Smooth muscle cell (in vitro differentiated cells): ENCODE results near the gene ZNF69. TPM values are rescaled to one million over a fixed set of nuclear protein-coding genes. Genes with fewer than 3 reads are reported as not detected.
"Not testable (repeated sequence)": the region's sequence is repeated elsewhere in the genome, so short reads cannot be mapped to it uniquely, and the experiment has no call there.

ENCODE experiments used
- DNase-seq: peaks from one replicate; lab custom pipeline; 2025; ENCODE audit not compliant: unreplicated experiment; lab: John Stamatoyannopoulos, UW
- H2AFZ ChIP-seq: fragments of 200-600 bp; sonication (generic); 2 replicates; pipeline ENCODE4 v1.6.0; 2016; ENCODE audit warnings: antibody characterized with exemption, low read depth, mild to moderate bottlenecking
- H3F3A ChIP-seq: fragments of 200-600 bp; sonication (generic); 2 replicates; pipeline ENCODE4 v1.6.0; 2017; ENCODE audit warnings: antibody characterized with exemption, low read depth
- H3K27ac ChIP-seq: fragments of 200-600 bp; sonication (generic); 2 replicates; pipeline ENCODE4 v1.5.1; 2016; ENCODE audit warnings: low read depth, mild to moderate bottlenecking
- H3K27me3 ChIP-seq: fragments of 200-600 bp; sonication (generic); 2 replicates; pipeline ENCODE4 v1.6.1; 2016; ENCODE audit warnings: low read depth, mild to moderate bottlenecking
- H3K36me3 ChIP-seq: fragments of 200-600 bp; sonication (generic); 2 replicates; pipeline ENCODE4 v1.5.1; 2016; ENCODE audit warnings: low read depth
- H3K4me1 ChIP-seq: fragments of 200-600 bp; sonication (generic); 2 replicates; pipeline ENCODE4 v1.5.1; 2016; ENCODE audit warnings: low read depth
- H3K4me2 ChIP-seq: fragments of 200-600 bp; sonication (generic); 2 replicates; pipeline ENCODE4 v1.6.0; 2016; ENCODE audit warnings: mild to moderate bottlenecking
- H3K4me3 ChIP-seq: fragments of 200-600 bp; sonication (generic); 2 replicates; pipeline ENCODE4 v1.5.1; 2016; ENCODE audit warnings: mild to moderate bottlenecking
- H3K79me2 ChIP-seq: fragments of 200-600 bp; sonication (generic); 2 replicates; pipeline ENCODE4 v1.6.0; 2016; ENCODE audit warnings: low read depth, mild to moderate bottlenecking
- H3K9ac ChIP-seq: fragments of 200-600 bp; sonication (generic); 2 replicates; pipeline ENCODE4 v1.6.0; 2016; ENCODE audit warnings: low read depth
- H3K9me3 ChIP-seq: fragments of 200-600 bp; sonication (generic); replicated peaks from 2 replicates; pipeline ENCODE4 v1.5.1; 2016; ENCODE audit warnings: low read depth
- H4K20me1 ChIP-seq: fragments of 200-600 bp; sonication (generic); 2 replicates; pipeline ENCODE4 v1.6.0; 2016; ENCODE audit warnings: low read depth
- CTCF ChIP-seq: fragments of 200-600 bp; sonication (generic); IDR thresholded peaks from 2 replicates; pipeline ENCODE4 v1.5.1; 2017; ENCODE audit warnings: borderline replicate concordance, mild to moderate bottlenecking, antibody characterized with exemption; ENCODE audit not compliant: insufficient read depth, poor library complexity, severe bottlenecking
- WGBS: methylation state at CpG from one replicate; pipeline ENCODE4 v1.1.7; 2016; ENCODE audit warnings: low lambda C conversion rate; 5-methylcytosine and 5-hydroxymethylcytosine counted together
- polyA plus RNA-seq: library from polyadenylated mRNA; unstranded; fragments of >200 nt; fragmentation: Nextera tagmentation; extraction: Ambion mirVana; gene quantifications from 2 replicates; pipeline ENCODE4 v1.2.1, GENCODE V29; 2016
- total RNA-seq: library from RNA; depleted of rRNA; stranded (reverse); fragments of >200 nt; gene quantifications from 2 replicates; pipeline ENCODE4 v1.2.3, GENCODE V29; 2014

The ZNF69 gene
- total and polyA plus RNA-seq, 2 experiments from 2014 or later = 4.6 to 8.8 TPM

GRCh38 chr19:11949201-11949600 is 61.6 kb downstream of the ZNF69 start:
- no peak overlapping the region for H3K4me2 ChIP-seq
- TF ChIP-seq CTCF = no peak
- H2AFZ ChIP-seq = no peak overlapping the region
- H3K9ac ChIP-seq = no peak overlapping the region
- WGBS = 97% methylated on average over 4 of the region's 4 CpGs
- no peaks in the 10 kb centered on the region for H4K20me1 ChIP-seq
- H3K4me1 ChIP-seq = no peaks in the 10 kb centered on the region
- H3K27me3 ChIP-seq = no peaks in the 10 kb centered on the region
- H3F3A ChIP-seq = peaks cover 21% of the 10 kb centered on the region
- H3K9me3 ChIP-seq = peaks cover 87% of the 10 kb centered on the region
- H3K79me2 ChIP-seq = peaks cover 2% of the 10 kb centered on the region
- DNase-seq = no peak
- no peak overlapping the region for H3K27ac ChIP-seq
- peaks cover 67% of the 10 kb centered on the region for H3K36me3 ChIP-seq
- H3K4me3 ChIP-seq = peak overlapping the region; percentile 24

GRCh38 chr19:11949614-11950080 is 62.1 kb downstream of the ZNF69 start:
- 93% methylated on average over 4 of the region's 4 CpGs for WGBS
- DNase-seq, H4K20me1 ChIP-seq, H3K27ac ChIP-seq, H3K9ac ChIP-seq, H2AFZ ChIP-seq, H3K4me2 ChIP-seq, H3K79me2 ChIP-seq, H3K4me1 ChIP-seq, H3K27me3 ChIP-seq: not testable (repeated sequence)
- peaks cover 21% of the 10 kb centered on the region for H3F3A ChIP-seq
- peaks cover 84% of the 10 kb centered on the region for H3K9me3 ChIP-seq
- H3K4me3 ChIP-seq = peak overlapping the region; percentile 24
- H3K36me3 ChIP-seq = peaks cover 67% of the 10 kb centered on the region

- Histone ChIP-seq H3K4me2 (no peak overlapping the region), H4K20me1 (no peaks in the 10 kb centered on the region), H3K79me2 (no peaks in the 10 kb centered on the region), H3K9me3 (peaks cover 78% of the 10 kb centered on the region), H3K4me1 (no peaks in the 10 kb centered on the region), H3K36me3 (peaks cover 67% of the 10 kb centered on the region), H3K27ac (no peak overlapping the region), H2AFZ (no peak overlapping the region), H3K4me3 (peak overlapping the region; percentile 24), H3K27me3 (no peaks in the 10 kb centered on the region), H3K9ac (no peak overlapping the region), H3F3A (peaks cover 21% of the 10 kb centered on the region)
- no peak for DNase-seq
- TF ChIP-seq CTCF = no peak
- WGBS = 97% methylated on average over 5 of the region's 5 CpGs
Measured at GRCh38 chr19:11950312-11950711, 62.7 kb downstream of the ZNF69 start.

Other genes starting within 250 kb of the ZNF69 start
- gene ZNF823, start 148.8 kb upstream of the ZNF69 start, total RNA-seq = 5.7 and 12.1 TPM in 2 replicates
- 0.95 and 1.0 TPM in 2 replicates for gene ZNF823, start 148.8 kb upstream of the ZNF69 start, polyA plus RNA-seq
- gene ZNF441, start 120.8 kb upstream of the ZNF69 start, total RNA-seq = 7.6 and 9.3 TPM in 2 replicates
- gene ZNF441, start 120.8 kb upstream of the ZNF69 start, polyA plus RNA-seq = 2.7 and 2.8 TPM in 2 replicates
- 3.6 and 6.1 TPM in 2 replicates for gene ZNF491, start 89.3 kb upstream of the ZNF69 start, total RNA-seq
- gene ZNF491, start 89.3 kb upstream of the ZNF69 start, polyA plus RNA-seq = 1.1 and 1.4 TPM in 2 replicates
- gene ZNF440, start 73.5 kb upstream of the ZNF69 start, total RNA-seq = 14.5 and 16.8 TPM in 2 replicates
- 3.6 and 5.0 TPM in 2 replicates for gene ZNF440, start 73.5 kb upstream of the ZNF69 start, polyA plus RNA-seq
- 1.9 and 2.6 TPM in 2 replicates for gene ZNF439, start 39.1 kb upstream of the ZNF69 start, total RNA-seq
- 1.4 and 3.2 TPM in 2 replicates for gene ZNF439, start 39.1 kb upstream of the ZNF69 start, polyA plus RNA-seq
- 8.3 and 10.4 TPM in 2 replicates for gene ZNF700, start 37.3 kb downstream of the ZNF69 start, total RNA-seq
- 1.2 and 1.3 TPM in 2 replicates for gene ZNF700, start 37.3 kb downstream of the ZNF69 start, polyA plus RNA-seq
- 1.2 and 1.6 TPM in 2 replicates for gene ZNF763, start 77.3 kb downstream of the ZNF69 start, total RNA-seq
- gene ZNF763, start 77.3 kb downstream of the ZNF69 start, polyA plus RNA-seq = 0.53 and 0.73 TPM in 2 replicates
- 6.9 and 10.2 TPM in 2 replicates for gene ZNF433, start 147.9 kb downstream of the ZNF69 start, total RNA-seq
- gene ZNF433, start 147.9 kb downstream of the ZNF69 start, polyA plus RNA-seq = 2.6 and 3.0 TPM in 2 replicates
- 0.36 and 2.5 TPM in 2 replicates for gene ZNF878, start 165.2 kb downstream of the ZNF69 start, total RNA-seq
- 1.5 TPM in 1 of 2 replicates, not detected in the other for gene ZNF878, start 165.2 kb downstream of the ZNF69 start, polyA plus RNA-seq
- 4.4 and 10.4 TPM in 2 replicates for gene ZNF844, start 176.9 kb downstream of the ZNF69 start, total RNA-seq
- 0.80 and 1.9 TPM in 2 replicates for gene ZNF844, start 176.9 kb downstream of the ZNF69 start, polyA plus RNA-seq